ENCODE results near the gene PMS1.
"Not testable (repeated sequence)": the region's sequence is repeated elsewhere in the genome, so short reads cannot be mapped to it uniquely, and the experiment has no call there.

Gene PMS1

GRCh38 chr2:189880429-189880828 lies 96.2 kb downstream of the PMS1 start:
- H3K9ac ChIP-seq (ENCODE audit: low read length): no peak overlapping the region
- H4K20me1 ChIP-seq (ENCODE audit: low read depth, low read length): no peaks in the 10 kb centered on the region
- no peaks in the 10 kb centered on the region for H3K79me2 ChIP-seq (ENCODE audit: insufficient read depth, low read length)
- TF ChIP-seq CTCF (IDR thresholded peaks at IDR 0.05; ENCODE audit: insufficient read depth, low read length, poor library complexity, severe bottlenecking) (no peak), EZH2phosphoT487 (conservative IDR thresholded peaks at IDR 0.05; ENCODE audit: low read length) (no peak)
- H3K9me2 ChIP-seq (replicated peaks; ENCODE audit: insufficient read depth, low read length): no peaks in the 10 kb centered on the region
- H3K4me2 ChIP-seq (ENCODE audit: low read depth, low read length, poor library complexity, severe bottlenecking): no peak overlapping the region
- H3K27ac ChIP-seq (ENCODE audit: low read depth, low read length): no peak overlapping the region
- no peak overlapping the region for H2AFZ ChIP-seq (ENCODE audit: low read depth, low read length, severe bottlenecking)
- peaks cover 14% of the 10 kb centered on the region; the same call in 1 of the 2 replicates for H3F3A ChIP-seq (ENCODE audit: insufficient read depth)
- 0 out of 2 replicates have a peak, but pooled peaks cover 3% of the 10 kb centered on the region for H3K36me3 ChIP-seq (ENCODE audit: low read length)
- H3K9me3 ChIP-seq (ENCODE audit: insufficient read depth, low read length): no peaks in the 10 kb centered on the region
- no peak overlapping the region for H3K4me3 ChIP-seq (ENCODE audit: insufficient read depth, low read length, poor library complexity, severe bottlenecking)
- H3K27me3 ChIP-seq (ENCODE audit: low read length): no peaks in the 10 kb centered on the region

- Histone ChIP-seq H3K9me2 (replicated peaks; ENCODE audit: insufficient read depth, low read length) (no peaks in the 10 kb centered on the region), H3K4me2 (ENCODE audit: low read depth, low read length, poor library complexity, severe bottlenecking) (no peak overlapping the region), H3K36me3 (ENCODE audit: low read length) (0 out of 2 replicates have a peak, but pooled peaks cover 3% of the 10 kb centered on the region), H3K27ac (ENCODE audit: low read depth, low read length) (no peak overlapping the region), H2AFZ (ENCODE audit: low read depth, low read length, severe bottlenecking) (no peak overlapping the region), H3K9me3 (ENCODE audit: insufficient read depth, low read length) (no peaks in the 10 kb centered on the region), H4K20me1 (ENCODE audit: low read depth, low read length) (no peaks in the 10 kb centered on the region), H3K79me2 (ENCODE audit: insufficient read depth, low read length) (no peaks in the 10 kb centered on the region), H3F3A (ENCODE audit: insufficient read depth) (peaks cover 14% of the 10 kb centered on the region; the same call in 1 of the 2 replicates), H3K27me3 (ENCODE audit: low read length) (no peaks in the 10 kb centered on the region), H3K4me3 (ENCODE audit: insufficient read depth, low read length, poor library complexity, severe bottlenecking) (no peak overlapping the region), H3K9ac (ENCODE audit: low read length) (no peak overlapping the region)
- TF ChIP-seq EZH2phosphoT487 (conservative IDR thresholded peaks at IDR 0.05; ENCODE audit: low read length) (no peak), CTCF (IDR thresholded peaks at IDR 0.05; ENCODE audit: insufficient read depth, low read length, poor library complexity, severe bottlenecking) (no peak)
Observed at GRCh38 chr2:189880832-189881492, 96.7 kb downstream of the PMS1 start.

- H3K9me2 ChIP-seq (replicated peaks; ENCODE audit: insufficient read depth, low read length): no peaks in the 10 kb centered on the region
- H4K20me1 ChIP-seq (ENCODE audit: low read depth, low read length): no peaks in the 10 kb centered on the region
- TF ChIP-seq EZH2phosphoT487 (conservative IDR thresholded peaks at IDR 0.05; ENCODE audit: low read length): no peak
- no peaks in the 10 kb centered on the region for H3K36me3 ChIP-seq (ENCODE audit: low read length)
- H3K4me2 ChIP-seq (ENCODE audit: low read depth, low read length, poor library complexity, severe bottlenecking): no peak overlapping the region
- H3K9me3 ChIP-seq (ENCODE audit: insufficient read depth, low read length): no peaks in the 10 kb centered on the region
- H3F3A ChIP-seq (ENCODE audit: insufficient read depth): peaks cover 3% of the 10 kb centered on the region; the same call in 1 of the 2 replicates
- H3K9ac ChIP-seq (ENCODE audit: low read length): no peak overlapping the region
- no peak overlapping the region for H3K27ac ChIP-seq (ENCODE audit: low read depth, low read length)
- no peaks in the 10 kb centered on the region for H3K79me2 ChIP-seq (ENCODE audit: insufficient read depth, low read length)
- H3K4me3 ChIP-seq (ENCODE audit: insufficient read depth, low read length, poor library complexity, severe bottlenecking): no peak overlapping the region
- H3K27me3 ChIP-seq (ENCODE audit: low read length): no peaks in the 10 kb centered on the region
- H2AFZ ChIP-seq (ENCODE audit: low read depth, low read length, severe bottlenecking): no peak overlapping the region
Observed at GRCh38 chr2:189885368-189885767, 101.1 kb downstream of the PMS1 start.

GRCh38 chr2:189892546-189893294 lies 108.5 kb downstream of the PMS1 start:
- not testable (repeated sequence) for H3K27me3 ChIP-seq (ENCODE audit: low read length); H3K9ac ChIP-seq (ENCODE audit: low read length); H3K27ac ChIP-seq (ENCODE audit: low read depth, low read length); H3F3A ChIP-seq (ENCODE audit: insufficient read depth); H4K20me1 ChIP-seq (ENCODE audit: low read depth, low read length); H3K4me3 ChIP-seq (ENCODE audit: insufficient read depth, low read length, poor library complexity, severe bottlenecking); H3K9me2 ChIP-seq (replicated peaks; ENCODE audit: insufficient read depth, low read length); H3K9me3 ChIP-seq (ENCODE audit: insufficient read depth, low read length); H2AFZ ChIP-seq (ENCODE audit: low read depth, low read length, severe bottlenecking); H3K79me2 ChIP-seq (ENCODE audit: insufficient read depth, low read length); H3K36me3 ChIP-seq (ENCODE audit: low read length); H3K4me2 ChIP-seq (ENCODE audit: low read depth, low read length, poor library complexity, severe bottlenecking)
